ENCODE data around the gene PLBD2. TPM values are rescaled to one million over a fixed set of nuclear protein-coding genes. Genes with fewer than 3 reads are reported as not detected.

PLBD2 gene
- total and polyA plus RNA-seq, 10 of the 15 experiments (the other 5 are each of a cell fraction or from before 2014, with no cell fraction given): 1.4 to 16.6 (median 5.9) TPM

DNA sequence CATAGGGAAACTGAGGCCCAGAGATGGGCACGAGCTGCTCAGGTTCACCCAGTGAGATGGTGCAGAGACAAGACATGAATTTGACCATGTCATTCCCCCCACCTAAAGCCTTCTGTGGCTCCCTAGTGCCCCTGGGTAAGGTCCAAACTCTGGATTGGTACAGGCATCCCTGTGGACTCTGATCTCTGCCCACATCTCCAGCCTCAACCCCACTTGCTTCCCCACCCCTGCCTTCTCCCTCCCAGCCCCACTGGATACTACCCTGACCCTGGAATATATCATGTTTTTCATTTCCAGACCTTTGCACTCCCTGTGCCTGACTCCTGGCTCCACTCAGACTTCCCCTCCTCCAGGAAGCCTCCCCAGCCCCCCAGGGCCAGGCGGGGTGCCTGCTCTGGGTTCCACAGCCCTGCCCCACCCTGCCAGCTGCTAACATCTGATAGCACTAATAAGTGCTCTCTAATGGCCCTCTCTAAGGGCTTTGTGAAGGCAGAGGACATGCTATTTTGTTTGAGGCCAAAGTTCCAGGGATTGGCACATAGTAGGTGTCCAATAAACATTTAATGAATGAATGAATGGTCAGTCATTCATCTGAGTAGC is 62.7 kb downstream of the PLBD2 start:
- FAIRE-seq: no peak
- Histone ChIP-seq H3K36me3 (ENCODE audit: control insufficient read depth in 2 of 2, insufficient read depth in 2 of 2, low read length in 1 of 2) (no peaks in the 10 kb centered on the region), H3K27ac (ENCODE audit: control insufficient read depth, insufficient read depth) (no peak overlapping the region), H3K4me2 (ENCODE audit: control insufficient read depth, insufficient read depth) (no peak overlapping the region), H2AFZ (ENCODE audit: control insufficient read depth, low read depth, low read length) (no peak overlapping the region), H3K79me2 (ENCODE audit: control insufficient read depth, insufficient read depth, low read length) (no peaks in the 10 kb centered on the region), H4K20me1 (ENCODE audit: control insufficient read depth, insufficient read depth) (no peaks in the 10 kb centered on the region), H3K9ac (ENCODE audit: control insufficient read depth, insufficient read depth, low read length) (no peak overlapping the region), H3K4me3 (no peak overlapping the region), H3K4me1 (ENCODE audit: control insufficient read depth, insufficient read depth, low read length) (peaks cover 10% of the 10 kb centered on the region), H3K9me3 (replicated peaks; ENCODE audit: control insufficient read depth, insufficient read depth, low read length) (no peaks in the 10 kb centered on the region), H3K27me3 (replicated peaks in 1 of 2; ENCODE audit: control insufficient read depth in 2 of 2, insufficient read depth in 2 of 2, low read length in 1 of 2) (no peaks in the 10 kb centered on the region)
- intact Hi-C loops (cut with micrococcal nuclease; ENCODE audit: unreplicated experiment): loop anchor here (5.0 kb wide), 1 partner anchor 234 kb away; the partner anchor contains the start of genes DDX54 and RITA1
- CTCF ChIA-PET: interaction anchor here (1.0 to 1.6 kb wide), 2 partner anchors 17 to 20 kb away, joined by 3 to 4 read pairs; no protein-coding TSS in a partner anchor
- BruUV-seq (replicated peaks): no TSS peak
- no peak for ATAC-seq
- WGBS (ENCODE audit: insufficient coverage, insufficient replicate concordance, low lambda C conversion rate, missing lambda C conversion rate): 47% methylated on average over 2 of the region's 2 CpGs
- POLR2A ChIA-PET: interaction anchor here (0.6 to 1.3 kb wide), 2 partner anchors 95 to 226 kb away, joined by 3 read pairs; no protein-coding TSS in a partner anchor
- SMC1A ChIA-PET (ENCODE audit: uncharacterized antibody, unreplicated experiment): interaction anchor here (1.8 to 2.9 kb wide), 2 partner anchors 109 to 234 kb away, joined by 6 to 8 read pairs; no protein-coding TSS in a partner anchor
- RAD21 ChIA-PET (ENCODE audit: unreplicated experiment): interaction anchor here (0.9 kb wide), 1 partner anchor 40 kb away, joined by 3 read pairs; no protein-coding TSS in a partner anchor
- DNase-seq (ENCODE audit: low read depth, low spot score): no peak
- in situ Hi-C loops (cut with MboI): loop anchor here (5.0 kb wide), 1 partner anchor 224 kb away; no protein-coding TSS in a partner anchor
- no peak for TF ChIP-seq IKZF1 (conservative IDR thresholded peaks at IDR 0.05)
- no peak for TF ChIP-seq BMI1 (IDR thresholded peaks at IDR 0.05; ENCODE audit: borderline replicate concordance)
- no peak for TF ChIP-seq CBFB (IDR thresholded peaks at IDR 0.05; ENCODE audit: low read depth)
- no peak for TF ChIP-seq BCL11A (IDR thresholded peaks at IDR 0.05; ENCODE audit: low read depth, low read length)
- no peak for TF ChIP-seq EED (IDR thresholded peaks at IDR 0.05; ENCODE audit: low read depth)
- no peak for TF ChIP-seq RELA (IDR thresholded peaks at IDR 0.05; ENCODE audit: borderline replicate concordance, partially characterized antibody)
- TF ChIP-seq SMAD5 (IDR thresholded peaks at IDR 0.05; ENCODE audit: low read depth): no peak
- TF ChIP-seq SUPT20H (IDR thresholded peaks at IDR 0.05; ENCODE audit: borderline replicate concordance, control insufficient read depth, low read depth, low read length): no peak
- no peak for TF ChIP-seq RFX5 (IDR thresholded peaks at IDR 0.05; ENCODE audit: low read depth, low read length)
- no peak for TF ChIP-seq IKZF2 (IDR thresholded peaks at IDR 0.05)
- TF ChIP-seq, protein P1, sequence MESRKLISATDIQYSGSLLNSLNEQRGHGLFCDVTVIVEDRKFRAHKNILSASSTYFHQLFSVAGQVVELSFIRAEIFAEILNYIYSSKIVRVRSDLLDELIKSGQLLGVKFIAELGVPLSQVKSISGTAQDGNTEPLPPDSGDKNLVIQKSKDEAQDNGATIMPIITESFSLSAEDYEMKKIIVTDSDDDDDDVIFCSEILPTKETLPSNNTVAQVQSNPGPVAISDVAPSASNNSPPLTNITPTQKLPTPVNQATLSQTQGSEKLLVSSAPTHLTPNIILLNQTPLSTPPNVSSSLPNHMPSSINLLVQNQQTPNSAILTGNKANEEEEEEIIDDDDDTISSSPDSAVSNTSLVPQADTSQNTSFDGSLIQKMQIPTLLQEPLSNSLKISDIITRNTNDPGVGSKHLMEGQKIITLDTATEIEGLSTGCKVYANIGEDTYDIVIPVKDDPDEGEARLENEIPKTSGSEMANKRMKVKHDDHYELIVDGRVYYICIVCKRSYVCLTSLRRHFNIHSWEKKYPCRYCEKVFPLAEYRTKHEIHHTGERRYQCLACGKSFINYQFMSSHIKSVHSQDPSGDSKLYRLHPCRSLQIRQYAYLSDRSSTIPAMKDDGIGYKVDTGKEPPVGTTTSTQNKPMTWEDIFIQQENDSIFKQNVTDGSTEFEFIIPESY (IDR thresholded peaks at IDR 0.05): no peak
- TF ChIP-seq, protein P2, sequence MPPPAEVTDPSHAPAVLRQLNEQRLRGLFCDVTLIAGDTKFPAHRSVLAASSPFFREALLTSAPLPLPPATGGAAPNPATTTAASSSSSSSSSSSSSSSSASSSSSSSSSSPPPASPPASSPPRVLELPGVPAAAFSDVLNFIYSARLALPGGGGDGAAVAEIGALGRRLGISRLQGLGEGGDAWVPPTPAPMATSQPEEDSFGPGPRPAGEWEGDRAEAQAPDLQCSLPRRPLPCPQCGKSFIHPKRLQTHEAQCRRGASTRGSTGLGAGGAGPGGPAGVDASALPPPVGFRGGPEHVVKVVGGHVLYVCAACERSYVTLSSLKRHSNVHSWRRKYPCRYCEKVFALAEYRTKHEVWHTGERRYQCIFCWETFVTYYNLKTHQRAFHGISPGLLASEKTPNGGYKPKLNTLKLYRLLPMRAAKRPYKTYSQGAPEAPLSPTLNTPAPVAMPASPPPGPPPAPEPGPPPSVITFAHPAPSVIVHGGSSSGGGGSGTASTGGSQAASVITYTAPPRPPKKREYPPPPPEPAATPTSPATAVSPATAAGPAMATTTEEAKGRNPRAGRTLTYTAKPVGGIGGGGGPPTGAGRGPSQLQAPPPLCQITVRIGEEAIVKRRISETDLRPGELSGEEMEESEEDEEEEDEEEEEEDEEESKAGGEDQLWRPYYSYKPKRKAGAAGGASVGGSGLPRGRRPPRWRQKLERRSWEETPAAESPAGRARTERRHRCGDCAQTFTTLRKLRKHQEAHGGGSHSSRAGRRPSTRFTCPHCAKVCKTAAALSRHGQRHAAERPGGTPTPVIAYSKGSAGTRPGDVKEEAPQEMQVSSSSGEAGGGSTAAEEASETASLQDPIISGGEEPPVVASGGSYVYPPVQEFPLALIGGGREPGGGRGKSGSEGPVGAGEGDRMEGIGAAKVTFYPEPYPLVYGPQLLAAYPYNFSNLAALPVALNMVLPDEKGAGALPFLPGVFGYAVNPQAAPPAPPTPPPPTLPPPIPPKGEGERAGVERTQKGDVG (CRISPR knock-in tag; IDR thresholded peaks at IDR 0.05): no peak
- no peak for TF ChIP-seq RAD51 (IDR thresholded peaks at IDR 0.05)
- no peak for TF ChIP-seq ESRRA (IDR thresholded peaks at IDR 0.05; ENCODE audit: low read length)
- TF ChIP-seq EZH2 (IDR thresholded peaks at IDR 0.05; ENCODE audit: borderline replicate concordance, control insufficient read depth, low read depth, low read length): no peak
- TF ChIP-seq, protein P3, sequence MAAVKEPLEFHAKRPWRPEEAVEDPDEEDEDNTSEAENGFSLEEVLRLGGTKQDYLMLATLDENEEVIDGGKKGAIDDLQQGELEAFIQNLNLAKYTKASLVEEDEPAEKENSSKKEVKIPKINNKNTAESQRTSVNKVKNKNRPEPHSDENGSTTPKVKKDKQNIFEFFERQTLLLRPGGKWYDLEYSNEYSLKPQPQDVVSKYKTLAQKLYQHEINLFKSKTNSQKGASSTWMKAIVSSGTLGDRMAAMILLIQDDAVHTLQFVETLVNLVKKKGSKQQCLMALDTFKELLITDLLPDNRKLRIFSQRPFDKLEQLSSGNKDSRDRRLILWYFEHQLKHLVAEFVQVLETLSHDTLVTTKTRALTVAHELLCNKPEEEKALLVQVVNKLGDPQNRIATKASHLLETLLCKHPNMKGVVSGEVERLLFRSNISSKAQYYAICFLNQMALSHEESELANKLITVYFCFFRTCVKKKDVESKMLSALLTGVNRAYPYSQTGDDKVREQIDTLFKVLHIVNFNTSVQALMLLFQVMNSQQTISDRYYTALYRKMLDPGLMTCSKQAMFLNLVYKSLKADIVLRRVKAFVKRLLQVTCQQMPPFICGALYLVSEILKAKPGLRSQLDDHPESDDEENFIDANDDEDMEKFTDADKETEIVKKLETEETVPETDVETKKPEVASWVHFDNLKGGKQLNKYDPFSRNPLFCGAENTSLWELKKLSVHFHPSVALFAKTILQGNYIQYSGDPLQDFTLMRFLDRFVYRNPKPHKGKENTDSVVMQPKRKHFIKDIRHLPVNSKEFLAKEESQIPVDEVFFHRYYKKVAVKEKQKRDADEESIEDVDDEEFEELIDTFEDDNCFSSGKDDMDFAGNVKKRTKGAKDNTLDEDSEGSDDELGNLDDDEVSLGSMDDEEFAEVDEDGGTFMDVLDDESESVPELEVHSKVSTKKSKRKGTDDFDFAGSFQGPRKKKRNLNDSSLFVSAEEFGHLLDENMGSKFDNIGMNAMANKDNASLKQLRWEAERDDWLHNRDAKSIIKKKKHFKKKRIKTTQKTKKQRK (IDR thresholded peaks at IDR 0.05; ENCODE audit: low read depth, low read length): no peak
- TF ChIP-seq TCF7 (IDR thresholded peaks at IDR 0.05; ENCODE audit: borderline replicate concordance): no peak

Data from GM12878 (cell line).